ENCODE measurements around the gene SERPINA10.

- TF ChIP-seq CTCF (IDR thresholded peaks at IDR 0.05) (no peak), POLR2A (IDR thresholded peaks at IDR 0.05) (no peak)
Observed at GRCh38 chr14:94282991-94283723, 9.9 kb downstream of the SERPINA10 start.

Data from heart left ventricle (tissue), 13 donors.